HTERT RPE-1 (cell line): Measurements from ENCODE around the gene PTPN1.

Experiments
- in situ Hi-C: fragments of 300-500 bp; cut with MboI; formaldehyde crosslinking; loops from 4 replicates; pipeline ENCODE4 v1.14.3; 2020; ENCODE audit warnings: low sequenced_read_pairs

The PTPN1 gene

GRCh38 chr20:50509923-50510705 is at the start of gene PTPN1:
Gene PTPN1, plus strand, starts transcription at chr20:50510383. Its CDS starts 145 bp downstream, at chr20:50510528.
- in situ Hi-C loops, result no loop called here

- in situ Hi-C loops, result loop anchor here (25.0 kb wide), 1 partner anchor 273 kb away; the partner anchor contains the start of gene CEBPB
Measured at GRCh38 chr20:50460608-50461267, 49.4 kb upstream of the PTPN1 start.

- in situ Hi-C loops, result loop anchor here (25.0 kb wide), 1 partner anchor 275 kb away; the partner anchor contains the start of gene CEBPB
Measured at GRCh38 chr20:50462093-50462690, 48.0 kb upstream of the PTPN1 start.

GRCh38 chr20:50464026-50464724 is 46.0 kb upstream of the PTPN1 start:
- in situ Hi-C loops, result loop anchor here (25.0 kb wide), 1 partner anchor 277 kb away; the partner anchor contains the start of gene CEBPB

- in situ Hi-C loops, result loop anchor here (25.0 kb wide), 1 partner anchor 278 kb away; the partner anchor contains the start of gene CEBPB
Measured at GRCh38 chr20:50464725-50465650, 45.2 kb upstream of the PTPN1 start.

GRCh38 chr20:50467174-50467573 is 43.0 kb upstream of the PTPN1 start:
- in situ Hi-C loops, result loop anchor here (25.0 kb wide), 1 partner anchor 280 kb away; the partner anchor contains the start of gene CEBPB

- in situ Hi-C loops, result loop anchor here (25.0 kb wide), 1 partner anchor 281 kb away; the partner anchor contains the start of gene CEBPB
Measured at GRCh38 chr20:50467718-50468356, 42.3 kb upstream of the PTPN1 start.

- in situ Hi-C loops, result loop anchor here (25.0 kb wide), 1 partner anchor 281 kb away; the partner anchor contains the start of gene CEBPB
Measured at GRCh38 chr20:50468378-50468798, 41.8 kb upstream of the PTPN1 start.

- in situ Hi-C loops, result loop anchor here (25.0 kb wide), 1 partner anchor 282 kb away; the partner anchor contains the start of gene CEBPB
Measured at GRCh38 chr20:50469176-50469723, 40.9 kb upstream of the PTPN1 start.

- in situ Hi-C loops, result loop anchor here (25.0 kb wide), 1 partner anchor 282 kb away; the partner anchor contains the start of gene CEBPB
Measured at GRCh38 chr20:50469796-50470195, 40.4 kb upstream of the PTPN1 start.

- in situ Hi-C loops, result loop anchor here (25.0 kb wide), 1 partner anchor 283 kb away; the partner anchor contains the start of gene CEBPB
Measured at GRCh38 chr20:50470264-50470858, 39.8 kb upstream of the PTPN1 start.

GRCh38 chr20:50471231-50471630 is 39.0 kb upstream of the PTPN1 start:
- in situ Hi-C loops, result loop anchor here (25.0 kb wide), 1 partner anchor 284 kb away; the partner anchor contains the start of gene CEBPB

GRCh38 chr20:50472693-50473664 is 37.2 kb upstream of the PTPN1 start:
- in situ Hi-C loops, result loop anchor here (25.0 kb wide), 1 partner anchor 286 kb away; the partner anchor contains the start of gene CEBPB

GRCh38 chr20:50474356-50474755 is 35.8 kb upstream of the PTPN1 start:
- in situ Hi-C loops, result loop anchor here (25.0 kb wide), 1 partner anchor 287 kb away; the partner anchor contains the start of gene CEBPB

GRCh38 chr20:50475681-50476292 is 34.4 kb upstream of the PTPN1 start:
- in situ Hi-C loops, result no loop called here

- in situ Hi-C loops, result no loop called here
Measured at GRCh38 chr20:50477239-50477872, 32.8 kb upstream of the PTPN1 start.
